DOHH2 (cell line): ENCODE results near the gene OR52E4.

Experiments used
- H3F3A ChIP-seq: fragments of 200-600 bp; sonication (generic), shearing (Covaris generic); 2 replicates; pipeline ENCODE4 v1.6.0; 2016; ENCODE audit warnings: antibody characterized with exemption, mild to moderate bottlenecking; ENCODE audit not compliant: control insufficient read depth, insufficient read depth
- H3K27ac ChIP-seq: fragments of 200-600 bp; sonication (generic); 2 replicates; pipeline ENCODE4 v1.5.1; 2014; ENCODE audit warnings: low read depth, mild to moderate bottlenecking, low read length, moderate library complexity
- H3K27me3 ChIP-seq: fragments of 200-600 bp; sonication (generic); 2 replicates; pipeline ENCODE4 v1.6.1; 2014; ENCODE audit warnings: mild to moderate bottlenecking, low read length, mixed read lengths; ENCODE audit not compliant: control insufficient read depth
- H3K36me3 ChIP-seq: fragments of 200-600 bp; sonication (generic); 2 replicates; pipeline ENCODE4 v1.6.1; 2014; ENCODE audit warnings: mild to moderate bottlenecking, low read length, moderate library complexity, mixed read lengths; ENCODE audit not compliant: control insufficient read depth
- H3K4me1 ChIP-seq: fragments of 200-600 bp; sonication (generic); 2 replicates; pipeline ENCODE4 v1.6.1; 2014; ENCODE audit warnings: mild to moderate bottlenecking, low read length, mixed read lengths; ENCODE audit not compliant: control insufficient read depth
- H3K4me2 ChIP-seq: fragments of 200-600 bp; sonication (generic); 2 replicates; pipeline ENCODE4 v1.6.0; 2014; ENCODE audit warnings: mild to moderate bottlenecking, low read length, moderate library complexity
- H3K4me3 ChIP-seq: fragments of 200-600 bp; sonication (generic); 2 replicates; pipeline ENCODE4 v1.5.1; 2014; ENCODE audit warnings: mild to moderate bottlenecking, low read length, mixed read lengths
- H3K79me2 ChIP-seq: fragments of 200-600 bp; sonication (generic); 2 replicates; pipeline ENCODE4 v1.6.1; 2014; ENCODE audit warnings: mild to moderate bottlenecking, low read length, mixed read lengths; ENCODE audit not compliant: control insufficient read depth
- H3K9me2 ChIP-seq: fragments of 200-600 bp; sonication (generic); replicated peaks from 2 replicates; pipeline ENCODE4 v1.6.1; 2014; ENCODE audit warnings: mild to moderate bottlenecking, low read length, mixed read lengths; ENCODE audit not compliant: control insufficient read depth
- H3K9me3 ChIP-seq: fragments of 200-600 bp; sonication (generic); 2 replicates; pipeline ENCODE4 v1.6.1; 2014; ENCODE audit warnings: antibody characterized with exemption, low read length, mixed read lengths; ENCODE audit not compliant: control insufficient read depth, insufficient read depth
- H4K20me1 ChIP-seq: fragments of 200-600 bp; sonication (generic); 2 replicates; pipeline ENCODE4 v1.6.0; 2014; ENCODE audit warnings: low read depth, mild to moderate bottlenecking, antibody characterized with exemption, low read length, moderate library complexity; ENCODE audit not compliant: control insufficient read depth, insufficient read depth
- CTCF ChIP-seq: fragments of 200-600 bp; sonication (generic); IDR thresholded peaks from one replicate; pipeline ENCODE4 v1.5.1; 2014; ENCODE audit warnings: antibody characterized with exemption, mild to moderate bottlenecking, low read depth, low read length; ENCODE audit not compliant: poor library complexity, severe bottlenecking
- EZH2phosphoT487 ChIP-seq: fragments of 200-600 bp; sonication (generic); IDR thresholded peaks from 2 replicates; pipeline ENCODE4 v1.6.1; 2017; ENCODE audit warnings: borderline replicate concordance, mild to moderate bottlenecking, antibody characterized with exemption, low read length, moderate library complexity, mixed read lengths

The OR52E4 gene

DNA sequence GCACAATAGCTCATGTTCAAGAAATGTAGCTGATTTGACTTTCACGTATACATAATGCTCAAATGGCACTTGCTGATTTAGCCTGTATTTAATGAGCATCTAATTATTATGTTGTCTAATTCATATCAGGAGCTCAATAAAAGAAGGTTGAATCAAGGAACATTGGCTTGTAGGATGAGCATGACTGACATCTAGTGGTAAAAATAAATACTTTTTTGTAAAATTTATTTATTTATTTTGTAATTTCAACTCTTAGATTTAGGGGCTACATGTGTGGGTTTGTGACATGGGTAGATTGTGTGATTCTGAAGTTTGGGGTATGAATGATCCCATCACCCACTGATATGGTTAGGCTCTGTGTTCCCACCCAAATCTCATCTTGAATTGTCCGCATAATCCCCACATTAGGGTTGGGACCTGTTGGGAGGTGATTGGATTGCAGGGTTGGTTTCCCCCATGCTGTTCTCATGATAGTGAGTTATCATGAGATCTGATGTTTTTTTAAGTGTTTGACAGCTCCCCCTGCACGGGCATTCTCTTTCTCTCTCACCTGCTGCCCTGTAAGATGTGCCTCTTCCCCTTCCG is 10.9 kb downstream of the OR52E4 start:
- no peaks in the 10 kb centered on the region for H3F3A ChIP-seq
- H3K79me2 ChIP-seq, result no peaks in the 10 kb centered on the region
- no peaks in the 10 kb centered on the region for H3K27me3 ChIP-seq
- no peak overlapping the region for H3K4me3 ChIP-seq
- no peaks in the 10 kb centered on the region for H3K9me3 ChIP-seq
- no peaks in the 10 kb centered on the region for H3K9me2 ChIP-seq
- H3K27ac ChIP-seq, result no peak overlapping the region
- no peaks in the 10 kb centered on the region for H3K4me1 ChIP-seq
- no peak overlapping the region for H3K4me2 ChIP-seq
- no peaks in the 10 kb centered on the region for H3K36me3 ChIP-seq
- H4K20me1 ChIP-seq, result no peaks in the 10 kb centered on the region
- TF ChIP-seq CTCF (peak; percentile 12), EZH2phosphoT487 (no peak)

- Histone ChIP-seq H3K36me3 (no peaks in the 10 kb centered on the region), H3K4me2 (no peak within 1 kb of the TSS), H3K27ac (no peak within 1 kb of the TSS), H3F3A (no peaks in the 10 kb centered on the region), H3K79me2 (no peaks in the 10 kb centered on the region), H3K4me3 (no peak within 1 kb of the TSS), H4K20me1 (no peaks in the 10 kb centered on the region), H3K4me1 (no peaks in the 10 kb centered on the region), H3K27me3 (no peaks in the 10 kb centered on the region), H3K9me2 (no peaks in the 10 kb centered on the region), H3K9me3 (no peaks in the 10 kb centered on the region)
- TF ChIP-seq EZH2phosphoT487, result no peak
- TF ChIP-seq CTCF, result no peak
Observed at GRCh38 chr11:5892908-5893307, 12.5 kb downstream of the OR52E4 start, which contains the start of gene OR52E5. Gene OR52E5 (plus strand): TSS chr11:5893208. CDS start chr11:5900777, 7,569 bp downstream.

- no peaks in the 10 kb centered on the region for H3K36me3 ChIP-seq
- no peaks in the 10 kb centered on the region for H3K27me3 ChIP-seq
- no peak overlapping the region for H3K4me3 ChIP-seq
- H3K79me2 ChIP-seq, result no peaks in the 10 kb centered on the region
- no peak overlapping the region for H3K27ac ChIP-seq
- H3K9me3 ChIP-seq, result no peaks in the 10 kb centered on the region
- no peaks in the 10 kb centered on the region for H3F3A ChIP-seq
- H3K4me1 ChIP-seq, result no peaks in the 10 kb centered on the region
- H4K20me1 ChIP-seq, result no peaks in the 10 kb centered on the region
- no peak for TF ChIP-seq EZH2phosphoT487
- TF ChIP-seq CTCF, result no peak
- H3K4me2 ChIP-seq, result no peak overlapping the region
- no peaks in the 10 kb centered on the region for H3K9me2 ChIP-seq
Observed at GRCh38 chr11:5899534-5899933, 19.1 kb downstream of the OR52E4 start.
